T-helper 9 cell (primary cell): Measurements from ENCODE around the gene FOXR1.
"Not testable (repeated sequence)": the region's sequence is repeated elsewhere in the genome, so short reads cannot be mapped to it uniquely, and the experiment has no call there.

Source experiments
- DNase-seq: peaks from one replicate; pipeline ENCODE4 v3.0.0-alpha.2; 2020

FOXR1 gene

DNA sequence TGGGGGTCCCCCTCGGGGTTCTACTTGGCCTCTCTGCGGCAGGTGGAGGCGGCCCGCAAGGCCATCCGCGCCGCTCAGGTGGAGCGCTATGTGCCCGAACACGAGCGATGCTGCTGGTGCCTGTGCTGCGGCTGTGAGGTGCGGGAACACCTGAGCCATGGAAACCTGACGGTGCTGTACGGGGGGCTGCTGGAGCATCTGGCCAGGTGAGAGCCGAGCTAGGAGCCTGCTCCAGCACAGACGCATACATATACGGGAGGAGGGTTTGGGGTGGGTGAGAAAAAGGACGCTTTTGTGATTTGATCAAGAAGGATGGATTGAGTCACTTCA, 26.8 kb downstream of the FOXR1 start:
- DNase-seq, result no peak

DNA sequence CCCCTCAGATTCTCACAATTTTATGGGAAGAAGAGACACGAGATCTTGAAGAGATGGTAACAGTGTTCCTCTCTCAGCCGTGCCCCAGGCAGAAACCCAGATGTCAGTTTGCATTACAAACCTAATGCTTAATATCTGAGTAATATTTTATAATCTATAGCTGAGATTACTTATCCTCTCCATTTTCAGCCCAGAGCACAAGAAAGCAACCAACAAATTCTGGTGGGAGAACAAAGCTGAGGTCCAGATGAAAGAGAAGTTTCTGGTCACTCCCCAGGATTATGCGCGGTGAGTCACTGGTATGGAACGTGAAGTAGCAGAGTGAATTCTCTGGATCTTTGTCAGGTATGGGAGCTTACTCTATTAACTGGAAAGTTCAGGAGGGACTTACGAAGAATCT, 27.3 kb downstream of the FOXR1 start:
- DNase-seq, result no peak

DNA sequence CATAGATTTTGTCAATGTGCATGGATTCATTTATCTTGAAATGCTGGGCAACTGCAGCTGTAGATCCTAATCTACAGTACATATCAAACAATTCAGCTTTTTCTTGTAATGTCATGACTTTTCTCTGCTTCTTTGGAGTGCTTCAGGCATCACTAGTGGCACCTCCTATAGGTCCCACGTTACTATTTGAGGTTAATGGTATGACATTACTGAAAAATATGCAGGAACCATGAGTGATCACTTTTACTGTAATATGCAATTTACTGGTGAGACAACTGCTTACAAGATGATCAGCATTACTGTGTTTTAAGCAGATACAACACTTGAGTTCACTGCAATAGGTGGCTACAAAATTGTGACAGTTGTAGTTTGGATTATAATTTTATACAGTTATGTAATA, 29.3 kb downstream of the FOXR1 start:
- no peak for DNase-seq

DNA sequence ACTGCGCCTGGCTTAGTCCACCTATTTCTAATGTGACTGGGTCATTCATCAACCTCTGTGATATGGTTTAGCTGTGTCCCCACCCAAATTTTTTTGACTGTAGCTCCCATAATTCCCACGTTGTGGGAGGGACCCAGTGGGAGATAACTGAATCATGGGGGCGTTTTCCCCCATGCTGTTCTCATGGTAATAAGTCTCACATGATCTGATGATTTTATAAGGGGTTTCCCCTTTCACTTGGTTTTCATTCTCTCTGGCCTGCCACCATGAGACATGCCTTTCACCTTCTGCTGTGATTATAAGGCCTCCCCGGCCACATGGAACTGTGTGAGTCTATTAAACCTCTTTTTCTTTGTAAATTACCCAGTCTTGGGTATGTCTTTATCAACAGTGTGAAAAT, 35.1 kb downstream of the FOXR1 start:
- no peak for DNase-seq

DNA sequence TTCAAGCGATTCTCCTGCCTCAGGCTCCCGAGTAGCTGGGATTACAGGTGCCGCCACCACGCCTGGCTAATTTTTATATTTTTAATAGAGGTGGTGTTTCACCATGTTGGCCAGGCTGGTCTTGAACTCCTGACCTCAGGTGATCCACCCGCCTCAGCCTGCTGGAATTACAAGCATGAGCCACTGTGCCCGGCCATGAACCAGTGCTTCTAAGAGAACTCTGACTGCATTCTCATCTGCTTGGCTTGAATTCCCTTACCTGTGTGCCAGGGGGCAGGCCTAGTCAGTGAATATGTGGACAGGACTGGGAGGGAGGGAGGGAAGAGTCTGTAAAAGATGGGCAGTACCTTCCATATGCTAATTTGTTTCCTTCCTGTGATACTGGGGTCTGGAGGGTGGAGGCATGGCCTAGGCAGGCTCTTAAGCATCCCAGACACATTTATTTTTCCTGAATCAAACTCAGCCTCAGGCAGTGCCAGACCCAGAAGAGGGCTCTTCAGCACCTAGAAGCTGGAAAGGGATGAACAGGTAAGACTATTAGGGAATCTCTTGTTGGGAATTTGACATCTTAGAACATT, 40.0 kb downstream of the FOXR1 start:
- DNase-seq, result no peak

DNA sequence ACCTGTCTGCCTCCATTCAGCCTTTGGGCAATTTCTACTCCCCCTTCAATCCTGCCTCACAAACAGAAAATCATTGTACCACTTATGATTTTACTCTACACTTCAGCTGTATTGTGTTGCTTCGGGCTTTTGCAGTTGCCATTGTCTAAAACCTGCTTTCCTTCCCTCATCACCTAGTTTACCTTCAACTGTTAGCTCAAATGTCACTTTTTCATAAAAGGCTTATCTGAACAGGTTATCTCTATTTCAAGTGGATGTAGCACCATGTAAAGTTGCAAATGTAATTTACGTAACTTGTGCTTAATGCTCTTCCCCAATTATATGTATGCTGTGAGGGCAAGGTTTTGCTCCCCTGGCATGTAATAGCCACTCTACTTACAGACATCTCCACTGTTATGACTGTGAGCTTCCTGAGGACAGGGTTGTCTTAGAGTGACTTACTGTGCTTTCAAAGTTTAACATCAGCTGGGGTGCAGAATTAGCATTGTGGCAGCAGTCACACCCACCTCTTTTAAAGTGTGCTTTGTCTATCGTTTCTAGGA, 41.1 kb downstream of the FOXR1 start:
- DNase-seq, result no peak

DNA sequence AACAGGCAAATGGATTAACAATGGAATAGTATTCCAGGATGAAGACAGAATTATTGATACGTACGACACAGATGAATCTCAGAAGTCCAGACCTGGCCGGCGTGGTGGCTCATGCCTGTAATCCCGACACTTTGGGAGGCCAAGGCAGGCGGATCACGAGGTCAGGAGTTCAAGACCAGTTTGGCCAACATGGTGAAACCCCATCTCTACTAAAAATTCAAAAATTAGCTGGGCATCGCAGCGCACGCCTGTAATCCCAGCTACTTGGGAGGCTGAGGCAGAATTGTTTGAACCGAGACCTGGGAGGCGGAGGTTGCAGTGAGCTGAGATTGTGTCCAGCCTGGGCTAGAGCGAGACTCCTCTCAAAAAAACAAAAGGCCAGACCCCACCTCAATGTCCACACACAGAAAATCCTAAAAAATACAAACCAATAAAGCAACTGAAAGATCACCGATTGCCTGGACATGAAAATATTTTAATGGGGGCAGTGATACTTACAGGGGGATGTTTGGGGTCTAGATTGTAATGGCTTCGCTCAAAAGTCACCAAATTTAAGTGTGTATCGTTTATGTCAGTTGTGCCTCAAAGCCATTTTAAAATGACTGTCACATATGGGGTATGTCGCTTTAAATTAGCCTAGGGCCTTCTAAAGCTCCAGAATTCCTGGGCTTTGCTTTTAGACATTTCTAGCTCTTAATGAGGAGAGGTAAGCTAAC, 42.8 kb downstream of the FOXR1 start:
- no peak for DNase-seq

DNA sequence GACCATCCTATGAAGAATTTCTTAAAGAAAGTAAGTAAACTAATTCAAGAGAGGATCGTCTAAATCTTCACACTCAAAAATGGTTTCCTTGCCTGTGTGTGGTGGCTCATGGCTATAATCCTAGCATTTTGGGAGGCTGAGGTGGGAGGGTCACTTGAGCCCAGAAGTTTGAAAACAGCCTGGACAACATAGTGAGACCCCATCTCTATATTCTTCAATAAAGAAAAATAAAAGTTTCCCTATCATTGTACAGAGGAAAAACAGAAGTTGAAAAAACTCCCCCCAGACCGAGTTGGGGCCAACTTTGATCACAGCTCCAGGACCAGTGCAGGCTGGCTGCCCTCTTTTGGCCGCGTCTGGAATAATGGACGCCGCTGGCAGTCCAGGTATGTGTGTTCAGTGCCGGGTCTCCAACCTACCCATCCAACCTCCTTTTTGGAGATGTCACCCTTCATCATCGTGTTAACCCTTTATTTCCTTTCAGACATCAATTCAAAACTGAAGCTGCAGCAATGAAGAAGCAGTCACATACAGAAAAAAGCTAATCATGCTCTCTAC, 43.6 kb downstream of the FOXR1 start:
- no peak for DNase-seq

DNA sequence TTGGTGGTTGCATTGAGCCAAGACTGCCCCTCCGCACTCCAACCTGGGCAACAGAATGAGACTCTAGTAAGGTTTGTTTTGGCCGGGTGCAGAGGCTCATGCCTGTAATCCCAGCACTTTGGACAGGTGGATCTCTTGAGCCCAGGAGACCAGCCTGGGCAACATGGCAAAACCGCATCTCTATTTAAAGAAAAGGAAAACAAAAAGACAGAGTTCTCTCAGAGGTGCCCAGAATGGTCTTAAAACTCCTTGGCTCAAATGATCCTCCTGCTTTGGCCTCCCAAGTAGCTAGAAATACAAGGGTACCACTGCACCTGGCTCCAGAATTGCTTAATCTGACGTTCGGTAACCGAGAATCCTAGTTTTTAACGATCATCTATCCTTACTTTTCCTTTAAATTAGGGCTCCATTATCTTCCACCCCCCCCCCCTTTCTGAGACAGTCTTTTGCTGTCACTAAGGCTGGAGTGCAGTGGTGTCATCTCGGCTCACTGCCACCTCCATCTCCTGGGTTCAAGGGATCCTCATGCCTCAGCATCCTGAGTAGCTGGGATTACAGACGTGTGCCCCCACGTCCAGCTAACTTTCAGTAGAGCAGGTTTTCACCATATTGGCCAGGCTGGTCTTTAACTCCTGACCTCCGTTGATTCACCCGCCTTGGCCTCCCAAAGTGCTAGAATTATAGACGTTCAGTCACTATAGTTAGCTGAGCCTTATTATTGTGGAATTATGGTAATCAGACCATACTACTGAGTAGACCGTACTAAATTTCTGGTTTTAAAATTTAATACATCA, 44.9 kb downstream of the FOXR1 start:
- no peak for DNase-seq

DNA sequence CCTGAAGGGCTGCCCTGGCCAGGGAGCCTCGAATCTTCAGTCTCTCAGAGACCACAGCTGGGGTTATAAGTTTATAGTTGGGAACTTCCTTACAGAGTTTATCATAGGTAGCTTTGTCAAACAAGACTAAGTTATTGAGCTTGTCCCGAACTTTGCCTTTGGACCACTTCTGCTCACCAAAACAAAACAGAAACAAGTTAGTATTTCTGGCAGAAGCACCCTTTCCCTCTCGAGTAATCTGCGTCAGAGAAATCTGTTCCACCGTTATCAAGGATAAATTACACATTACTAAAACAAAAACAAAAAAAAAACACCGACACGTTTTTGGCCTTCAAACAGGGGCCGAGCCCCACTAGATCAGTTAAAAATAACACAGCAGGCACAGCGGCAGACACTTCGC, 45.8 kb downstream of the FOXR1 start:
- not testable (repeated sequence) for DNase-seq

DNA sequence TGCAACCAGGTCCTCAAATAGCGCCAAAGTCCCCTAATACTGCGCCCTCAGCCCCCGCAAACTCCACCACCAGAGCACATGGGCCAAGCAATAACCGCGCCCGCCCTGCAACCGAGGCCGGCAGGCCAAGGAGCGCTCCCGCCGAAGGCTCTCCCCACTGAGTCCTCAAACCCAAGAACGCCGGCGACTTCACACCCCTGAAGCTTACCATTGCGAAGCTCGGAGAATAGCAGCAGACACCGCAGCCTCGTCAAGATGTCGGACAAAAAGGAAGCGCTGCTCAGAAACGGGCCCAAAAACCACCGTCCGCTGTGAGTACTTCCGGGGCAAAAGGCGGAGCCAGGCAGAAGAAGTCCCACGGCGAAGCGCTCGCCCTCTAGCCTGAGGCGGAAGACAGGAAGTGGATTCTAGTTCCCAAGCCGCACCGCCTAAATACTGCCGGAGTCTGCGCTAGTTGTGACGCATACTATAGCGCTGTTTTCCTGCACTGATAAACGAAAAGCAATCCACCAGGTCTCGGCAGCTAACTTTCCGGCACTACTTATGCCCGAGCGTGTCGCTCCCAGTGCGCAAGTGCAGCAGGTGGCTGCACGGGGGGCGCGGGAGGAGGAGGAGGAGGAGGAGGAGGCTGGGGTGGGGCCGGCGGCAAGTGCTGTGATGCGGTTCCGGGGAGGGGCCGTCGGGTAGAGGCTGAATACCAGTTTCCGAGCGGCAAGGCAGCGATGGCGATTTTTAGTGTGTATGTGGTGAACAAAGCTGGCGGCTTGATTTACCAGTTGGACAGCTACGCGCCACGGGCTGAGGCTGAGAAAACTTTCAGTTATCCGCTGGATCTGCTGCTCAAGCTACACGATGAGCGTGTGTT, 46.7 kb downstream of the FOXR1 start, which contains the start of the genes RPS25 and TRAPPC4:
Gene RPS25 (minus strand): TSS at position 270 of the 865 bp plus-strand sequence. CDS start 59 bp downstream, at position 211.
Gene TRAPPC4 (plus strand): TSS at position 693 of the 865 bp plus-strand sequence. CDS start 30 bp downstream, at position 723.
- DNase-seq, result peak; percentile 93

DNA sequence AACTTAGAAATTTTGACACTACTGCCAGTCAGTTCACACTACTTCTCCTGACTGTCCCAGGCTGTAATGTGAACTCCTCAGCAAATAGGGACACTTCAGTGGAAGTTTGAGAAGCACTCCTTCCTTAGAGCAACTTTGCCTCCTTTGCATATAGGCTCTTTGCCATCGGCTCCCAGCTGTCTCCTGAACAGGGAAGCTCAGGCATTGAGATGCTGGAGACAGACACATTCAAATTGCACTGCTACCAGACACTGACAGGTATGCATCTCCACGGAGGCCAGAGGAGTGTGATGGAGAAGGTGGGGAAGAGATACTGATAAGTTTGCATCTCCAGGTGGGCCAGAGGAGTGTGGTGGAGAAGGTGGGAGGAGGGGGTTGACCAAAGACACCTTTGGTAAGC, 48.4 kb downstream of the FOXR1 start:
- DNase-seq, result no peak

DNA sequence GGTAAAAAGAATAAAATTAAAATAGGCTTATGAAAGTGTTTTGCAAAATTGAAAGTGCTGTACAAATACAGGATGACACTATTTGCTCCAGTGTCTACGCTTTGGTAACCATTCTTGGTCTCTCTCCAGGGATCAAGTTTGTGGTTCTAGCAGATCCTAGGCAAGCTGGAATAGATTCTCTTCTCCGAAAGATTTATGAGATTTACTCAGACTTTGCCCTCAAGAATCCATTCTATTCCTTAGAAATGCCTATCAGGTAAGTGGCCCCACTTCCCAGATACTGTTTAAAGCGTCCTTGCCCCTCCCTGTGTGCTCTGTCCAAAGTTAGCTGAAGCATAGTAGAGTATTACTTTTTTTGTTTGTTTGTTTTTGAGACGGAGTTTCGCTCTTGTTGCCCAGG, 50.1 kb downstream of the FOXR1 start:
- no peak for DNase-seq

DNA sequence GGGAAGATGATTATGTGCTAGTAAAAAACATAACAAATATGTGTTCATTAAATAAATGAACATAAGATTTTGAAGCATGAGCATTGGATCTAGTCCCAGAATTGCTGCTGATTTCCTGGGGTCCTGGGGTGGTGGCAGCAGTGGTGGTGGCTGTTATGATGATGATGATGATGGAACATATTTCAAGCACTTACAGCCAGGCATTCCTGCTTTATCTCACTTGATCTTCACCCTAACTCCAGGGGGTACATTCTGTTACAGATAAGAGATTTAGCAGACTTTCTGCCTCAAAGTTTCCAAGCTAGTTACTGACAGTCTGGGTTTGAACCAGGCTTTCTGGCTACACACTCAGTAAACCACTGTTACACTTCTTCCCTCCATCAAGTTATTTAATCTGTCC, 52.2 kb downstream of the FOXR1 start:
- DNase-seq, result no peak

DNA sequence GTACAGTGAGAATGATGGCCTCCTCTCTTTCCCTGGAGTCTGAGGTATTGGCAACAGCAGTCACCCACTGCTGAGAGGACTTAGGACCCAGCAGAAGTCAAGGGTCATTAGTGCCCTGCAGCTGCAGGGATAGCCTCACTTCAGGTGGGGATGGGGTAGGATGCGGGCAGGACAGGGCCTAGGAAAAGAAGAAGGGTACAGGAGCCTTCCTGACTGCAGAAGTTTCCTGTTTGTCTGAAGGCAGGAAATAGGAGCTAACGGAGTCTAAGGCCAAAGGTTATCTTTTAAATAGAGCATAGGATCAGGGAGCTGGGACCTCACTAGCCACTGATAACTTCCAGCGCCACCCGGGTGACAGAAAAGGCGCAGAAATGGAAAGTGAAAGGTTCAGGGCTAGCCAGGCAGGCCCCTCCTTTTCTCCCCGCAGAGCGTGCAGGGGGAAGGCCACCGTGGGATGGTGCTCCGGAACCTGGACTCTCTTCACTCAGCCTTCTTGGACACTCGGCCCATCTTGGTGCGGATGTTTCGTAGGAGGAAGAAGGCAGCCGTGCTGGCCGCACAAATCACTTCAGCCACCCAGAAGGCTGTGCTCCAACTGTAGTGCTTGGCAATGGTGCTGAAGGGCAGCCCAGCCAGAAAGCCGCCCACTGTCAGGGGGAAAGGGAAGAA, 53.0 kb downstream of the FOXR1 start:
- DNase-seq, result no peak

DNA sequence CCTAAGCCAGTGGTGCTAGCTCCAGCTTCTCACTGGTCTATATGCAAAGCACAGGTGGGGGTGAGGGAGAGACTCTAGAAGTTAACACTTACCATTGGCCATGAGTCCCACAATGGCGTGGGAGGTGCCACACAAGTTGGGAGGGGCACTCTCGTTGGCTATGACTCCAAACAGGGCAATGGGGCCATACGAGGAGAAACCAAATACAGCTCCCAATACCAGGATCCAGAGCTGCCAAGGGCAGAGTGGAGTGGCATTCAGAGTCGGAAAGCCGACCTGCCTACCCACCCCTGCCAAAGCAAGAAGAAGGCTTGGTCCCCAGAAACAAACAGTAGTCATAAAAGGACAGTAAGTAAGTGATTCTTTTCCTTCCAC, 53.5 kb downstream of the FOXR1 start:
- no peak for DNase-seq

DNA sequence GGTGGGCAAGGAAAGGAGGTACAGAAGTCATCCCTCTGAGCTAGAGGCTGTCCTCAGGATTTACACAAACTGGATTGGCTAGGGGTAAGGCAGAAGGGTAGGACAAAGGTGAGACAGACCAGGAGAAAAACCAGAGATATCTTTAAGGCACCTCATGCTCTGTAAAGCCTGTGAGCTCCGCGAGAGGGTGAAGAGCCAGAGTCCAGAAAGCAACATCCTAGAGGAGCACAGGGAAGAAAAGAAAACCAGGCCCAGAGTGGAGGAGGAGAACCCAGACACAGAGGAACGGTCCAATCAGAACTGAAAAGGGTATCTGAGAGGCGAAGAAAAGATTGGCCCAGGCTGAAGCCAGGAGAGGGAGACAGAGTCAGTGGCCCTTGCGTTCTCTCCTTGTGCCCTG, 54.0 kb downstream of the FOXR1 start:
- DNase-seq, result no peak

DNA sequence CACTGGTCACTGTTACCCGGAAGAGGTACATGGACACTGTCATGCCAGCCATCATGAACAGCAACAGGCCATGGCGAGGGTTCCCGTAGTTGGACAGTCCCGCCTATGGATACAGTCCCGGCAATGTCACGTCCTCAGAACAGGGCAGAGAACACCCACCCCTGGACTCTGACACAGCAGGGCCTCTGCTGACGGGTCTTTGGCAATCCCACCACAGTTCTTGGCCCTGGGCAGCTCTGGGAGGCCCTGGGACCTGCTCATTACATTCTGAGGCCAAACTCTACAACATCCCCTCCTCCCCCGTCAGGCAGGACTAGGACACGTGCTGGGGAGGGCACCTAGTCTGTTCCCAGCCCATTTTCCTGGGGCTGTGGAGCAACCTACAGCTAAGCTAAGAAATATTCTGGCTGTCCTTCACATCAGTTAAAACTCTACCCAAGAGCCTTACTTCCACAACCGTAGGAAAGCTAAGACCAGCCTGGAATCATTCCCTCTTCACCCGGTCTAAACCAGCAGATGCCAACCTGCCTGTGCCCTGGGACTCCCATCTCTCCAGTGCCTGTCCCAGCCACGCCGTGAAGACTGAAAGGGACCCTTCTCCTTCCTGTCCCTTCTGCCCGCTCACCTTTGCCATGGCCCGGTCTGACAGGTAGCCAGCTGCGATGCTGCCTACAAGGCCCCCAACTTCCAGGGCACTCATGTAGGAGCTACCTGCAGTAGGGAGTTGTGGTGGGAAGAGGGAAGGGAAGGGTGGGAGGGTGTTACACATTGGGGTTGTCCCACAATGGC, 54.6 kb downstream of the FOXR1 start:
- DNase-seq, result no peak

DNA sequence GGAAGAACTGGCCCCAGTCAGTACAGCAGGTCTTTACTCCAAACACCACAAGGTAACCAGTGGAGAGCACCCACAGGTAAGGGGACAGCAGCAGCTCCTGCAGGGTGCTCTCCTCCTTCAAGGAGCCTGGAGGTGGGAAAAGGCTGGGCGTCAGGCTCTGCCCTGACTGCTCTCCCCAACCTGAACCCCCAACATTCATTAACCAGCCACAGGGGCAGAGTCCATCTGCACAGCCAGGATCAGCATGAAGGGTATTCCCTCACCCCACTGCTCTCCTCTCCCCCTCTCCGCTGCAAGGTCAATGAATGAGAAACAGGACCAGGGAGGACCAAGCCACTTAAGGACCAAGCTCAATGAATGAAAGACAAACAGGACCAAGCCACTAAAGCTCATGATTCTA, 55.4 kb downstream of the FOXR1 start:
- DNase-seq, result no peak

DNA sequence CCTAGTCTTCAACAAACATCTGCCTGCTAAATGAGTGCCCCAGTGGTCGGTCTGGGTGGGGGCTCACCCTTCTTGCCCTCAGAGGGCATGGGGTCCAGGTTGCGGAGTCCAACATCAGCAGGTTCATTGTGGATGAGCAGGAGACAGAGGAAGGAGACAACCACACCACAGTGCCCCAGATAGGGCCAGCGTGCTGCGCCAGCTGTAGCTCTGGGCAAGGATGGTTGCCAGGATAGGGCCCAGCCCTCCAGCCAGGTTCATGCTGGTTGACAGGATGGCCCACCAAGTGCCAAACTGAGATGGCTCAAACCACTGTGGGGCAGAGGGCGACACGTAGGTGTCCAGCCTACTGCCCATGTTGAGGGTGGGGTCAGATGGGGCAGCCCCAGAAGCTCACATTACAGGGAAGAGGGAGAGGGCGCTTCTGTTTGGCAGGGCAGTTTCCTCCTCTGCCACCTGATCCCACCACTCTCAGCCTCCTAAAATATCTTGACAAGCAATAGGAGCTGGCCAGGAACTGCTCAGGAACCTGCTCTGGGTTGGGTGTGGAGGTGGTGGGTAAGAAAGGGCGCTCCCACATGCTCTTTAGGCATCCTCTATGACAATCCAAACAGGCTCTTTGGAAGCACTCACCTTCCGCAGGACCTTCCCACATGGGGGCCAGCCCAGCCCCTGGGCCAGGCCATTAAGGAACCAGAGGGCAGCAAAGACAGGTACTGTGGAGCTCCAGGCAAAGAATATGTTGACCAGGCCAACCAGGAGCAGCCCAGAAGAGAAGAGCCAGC, 56.2 kb downstream of the FOXR1 start:
- no peak for DNase-seq
